Measurements from ENCODE around the gene RAB26.
A peak's percentile ranks its signal among the peaks of the same experiment; 100 is the strongest.

The RAB26 gene

DNA sequence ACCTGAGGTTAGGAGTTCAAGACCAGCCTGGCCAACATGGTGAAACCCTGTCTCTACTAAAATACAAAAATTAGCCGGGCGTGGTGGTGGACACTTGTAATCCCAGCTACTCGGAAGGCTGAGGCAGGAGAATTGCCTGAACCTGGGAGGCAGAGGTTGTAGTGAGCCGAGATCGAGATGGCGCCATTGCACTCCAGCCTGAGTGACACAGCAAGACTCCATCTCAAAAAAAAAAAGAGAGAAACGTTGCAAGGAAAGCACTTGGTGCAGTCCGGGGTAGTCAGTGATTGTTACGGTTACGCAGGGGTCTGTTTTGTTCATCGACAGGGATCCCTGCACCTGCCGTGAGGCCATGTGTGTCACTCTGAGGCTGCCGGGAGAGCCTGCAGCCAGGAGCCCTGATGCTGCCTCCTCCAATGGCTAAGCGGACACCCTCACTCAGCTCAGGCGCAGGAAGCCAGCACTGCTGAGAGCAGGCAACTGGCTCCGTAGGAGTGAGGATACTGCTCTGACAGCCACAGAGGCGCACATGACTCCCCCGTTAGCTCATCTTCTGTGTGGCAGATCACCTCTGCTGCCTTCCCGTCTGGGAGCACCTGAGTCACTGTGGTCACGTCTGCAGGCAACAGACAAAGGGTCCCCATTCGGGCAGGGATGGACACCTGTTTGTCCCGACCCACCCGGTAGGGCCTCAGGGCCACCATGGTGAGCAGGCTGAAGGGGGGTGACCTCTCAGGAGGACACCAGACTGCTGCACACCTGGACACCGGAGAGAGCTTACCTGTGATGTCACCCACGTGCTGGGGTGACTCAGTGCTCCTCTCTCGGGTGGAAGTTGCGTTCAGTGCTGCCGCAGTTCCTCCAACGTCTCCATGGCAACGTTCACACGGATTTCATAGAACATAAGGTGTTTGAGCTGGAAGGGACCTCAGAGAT is 5.2 kb upstream of the RAB26 start:
- H3K4me3 ChIP-seq (ENCODE audit: low read depth, low read length), result no peak overlapping the region

DNA sequence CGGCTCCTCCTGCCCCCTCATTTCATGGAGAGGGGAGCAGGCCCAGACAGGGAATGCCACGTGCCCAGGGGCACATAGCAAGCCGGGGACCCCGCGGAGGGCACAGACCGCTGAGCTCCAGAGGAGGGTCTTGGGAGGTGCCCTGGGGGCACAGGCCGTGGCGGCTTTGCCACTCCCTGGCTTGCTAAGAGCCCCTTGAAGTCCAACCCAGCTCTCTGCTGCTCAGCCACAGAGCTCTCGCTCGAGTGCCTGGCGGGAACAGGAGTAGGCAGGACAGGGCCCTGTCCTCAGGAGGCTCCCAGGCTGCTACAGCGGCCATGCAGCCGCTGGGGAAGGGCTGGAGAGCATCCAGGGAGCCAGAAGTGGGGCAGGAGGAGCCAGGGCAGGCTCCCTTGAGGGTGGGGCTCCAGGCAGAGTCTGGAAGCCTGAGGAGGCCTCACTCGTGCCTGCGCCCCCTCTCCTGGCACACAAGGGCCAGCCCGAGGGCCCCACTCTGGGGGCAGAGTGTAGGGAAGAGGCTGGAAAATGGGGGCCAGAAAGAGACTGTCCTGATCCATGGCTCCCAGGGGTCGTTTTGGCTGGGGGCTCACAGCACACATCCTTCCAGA is 4.4 kb upstream of the RAB26 start:
- H3K4me3 ChIP-seq (ENCODE audit: low read depth, low read length), result no peak overlapping the region

DNA sequence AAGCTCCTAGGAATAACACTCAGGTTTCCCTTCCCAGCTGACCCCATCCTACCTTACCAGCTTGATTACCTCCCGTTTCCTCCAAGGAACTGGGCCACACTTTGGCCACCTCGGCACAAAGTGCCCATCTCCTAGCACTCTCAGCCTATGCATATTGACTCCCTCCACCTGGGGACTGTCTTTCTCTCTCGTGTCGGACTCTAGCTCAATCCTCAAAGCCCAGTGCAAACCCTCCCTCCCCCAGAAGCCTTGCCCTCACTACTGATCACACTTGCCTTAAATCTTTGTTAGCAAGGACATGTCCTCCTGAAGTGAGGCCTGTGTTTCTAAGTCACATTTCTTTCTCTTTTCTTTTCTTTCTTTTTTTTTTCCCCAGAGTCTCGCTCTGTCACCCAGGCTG is 2.6 kb upstream of the RAB26 start:
- H3K4me3 ChIP-seq (ENCODE audit: low read depth, low read length), result no peak overlapping the region

DNA sequence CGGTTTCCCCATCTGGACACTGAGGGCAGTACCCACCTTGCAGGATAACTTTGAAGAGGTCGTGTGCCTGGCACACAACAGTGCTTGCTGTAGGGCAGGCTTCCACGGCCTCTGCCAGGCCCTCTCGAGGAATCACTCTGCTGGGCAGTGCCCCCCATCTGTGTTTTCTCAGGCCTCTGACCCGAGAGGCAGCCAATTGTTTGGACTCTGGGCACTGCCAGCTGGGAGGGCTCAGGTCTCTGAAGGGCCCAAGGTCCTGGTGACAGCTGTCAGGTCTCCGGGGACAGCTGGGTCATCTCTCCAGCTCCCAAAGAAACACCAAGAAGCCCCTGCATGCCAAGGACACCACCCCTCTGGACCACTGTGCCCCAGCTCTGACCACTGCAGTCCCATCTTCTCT is 1.0 kb upstream of the RAB26 start:
- H3K4me3 ChIP-seq (ENCODE audit: low read depth, low read length), result no peak overlapping the region

GRCh38 chr16:2148714-2149629 is 547 bp downstream of the RAB26 start:
- H3K4me3 ChIP-seq (ENCODE audit: low read depth, low read length), result peak overlapping the region; percentile 65

GRCh38 chr16:2149630-2150417 is 1.4 kb downstream of the RAB26 start:
- H3K4me3 ChIP-seq (ENCODE audit: low read depth, low read length), result peak overlapping the region; percentile 35

- no peak overlapping the region for H3K4me3 ChIP-seq (ENCODE audit: low read depth, low read length)
Observed at GRCh38 chr16:2150418-2151187, 2.2 kb downstream of the RAB26 start.

- no peak overlapping the region for H3K4me3 ChIP-seq (ENCODE audit: low read depth, low read length)
Observed at GRCh38 chr16:2151188-2152091, 3.0 kb downstream of the RAB26 start.

DNA sequence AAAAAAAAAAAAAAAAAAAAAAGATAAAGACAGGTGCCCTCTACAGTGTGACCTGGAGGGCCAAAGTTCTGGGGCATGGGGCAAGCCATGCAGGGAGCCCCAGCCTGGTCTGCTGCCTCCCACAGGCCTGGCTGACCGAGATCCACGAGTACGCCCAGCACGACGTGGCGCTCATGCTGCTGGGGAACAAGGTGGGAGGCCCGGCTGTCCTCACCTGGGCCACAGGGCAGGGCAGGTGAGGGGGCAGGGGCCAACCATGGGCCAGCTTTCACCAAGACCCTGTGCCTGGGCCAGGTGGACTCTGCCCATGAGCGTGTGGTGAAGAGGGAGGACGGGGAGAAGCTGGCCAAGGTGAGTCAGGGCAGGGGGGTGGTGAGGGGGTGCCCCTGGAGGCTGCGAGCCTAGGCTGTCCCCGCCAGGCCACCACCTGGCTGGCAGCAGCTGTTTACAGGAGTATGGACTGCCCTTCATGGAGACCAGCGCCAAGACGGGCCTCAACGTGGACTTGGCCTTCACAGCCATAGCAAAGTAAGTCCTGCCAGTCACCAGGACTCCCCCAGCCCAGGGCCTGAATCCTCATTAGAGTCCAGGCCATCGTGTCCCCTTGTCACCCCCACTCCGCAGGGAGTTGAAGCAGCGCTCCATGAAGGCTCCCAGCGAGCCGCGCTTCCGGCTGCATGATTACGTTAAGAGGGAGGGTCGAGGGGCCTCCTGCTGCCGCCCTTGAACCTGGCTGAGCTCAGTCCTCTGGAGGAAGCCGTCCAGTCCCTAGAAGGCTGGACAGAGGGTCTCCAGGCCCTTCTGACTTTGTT is 4.5 kb downstream of the RAB26 start:
- peak overlapping the region; percentile 99 for H3K4me3 ChIP-seq (ENCODE audit: low read depth, low read length)

DNA sequence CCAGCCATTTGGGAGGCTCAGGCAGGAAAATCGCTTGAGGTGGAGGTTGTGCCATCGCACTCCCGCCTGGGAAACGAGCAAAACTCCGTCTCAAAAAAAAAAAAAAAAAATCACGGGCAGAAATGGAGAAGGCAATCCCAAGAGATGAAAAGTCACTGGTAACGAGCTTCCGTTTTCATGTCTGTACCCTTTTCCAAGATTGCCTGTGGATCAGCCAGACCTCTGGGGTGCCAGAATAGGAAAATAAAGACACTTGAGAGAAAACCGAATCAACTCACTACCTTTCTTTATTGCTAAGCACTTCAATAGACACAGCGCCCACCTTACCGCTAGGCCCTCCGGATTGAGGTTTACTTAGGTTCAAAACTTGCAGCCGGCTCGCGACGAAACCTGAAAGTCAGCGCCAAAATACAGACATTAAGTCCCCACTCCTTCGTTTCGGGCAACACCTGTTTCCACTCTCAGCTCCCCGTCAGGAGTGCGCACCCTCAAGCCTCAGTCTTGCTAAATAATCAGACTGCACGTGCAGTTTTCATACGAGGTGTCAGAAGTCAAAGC is 6.2 kb downstream of the RAB26 start:
- H3K4me3 ChIP-seq (ENCODE audit: low read depth, low read length), result peak overlapping the region; percentile 99

GRCh38 chr16:2155091-2155950 is 6.9 kb downstream of the RAB26 start, which contains the start of gene TRAF7:
TSS of gene TRAF7 (plus strand) at chr16:2155782. CDS start at chr16:2163921, 8,139 bp downstream.
- H3K4me3 ChIP-seq (ENCODE audit: low read depth, low read length), result peak within 1 kb of the TSS; percentile 99

DNA sequence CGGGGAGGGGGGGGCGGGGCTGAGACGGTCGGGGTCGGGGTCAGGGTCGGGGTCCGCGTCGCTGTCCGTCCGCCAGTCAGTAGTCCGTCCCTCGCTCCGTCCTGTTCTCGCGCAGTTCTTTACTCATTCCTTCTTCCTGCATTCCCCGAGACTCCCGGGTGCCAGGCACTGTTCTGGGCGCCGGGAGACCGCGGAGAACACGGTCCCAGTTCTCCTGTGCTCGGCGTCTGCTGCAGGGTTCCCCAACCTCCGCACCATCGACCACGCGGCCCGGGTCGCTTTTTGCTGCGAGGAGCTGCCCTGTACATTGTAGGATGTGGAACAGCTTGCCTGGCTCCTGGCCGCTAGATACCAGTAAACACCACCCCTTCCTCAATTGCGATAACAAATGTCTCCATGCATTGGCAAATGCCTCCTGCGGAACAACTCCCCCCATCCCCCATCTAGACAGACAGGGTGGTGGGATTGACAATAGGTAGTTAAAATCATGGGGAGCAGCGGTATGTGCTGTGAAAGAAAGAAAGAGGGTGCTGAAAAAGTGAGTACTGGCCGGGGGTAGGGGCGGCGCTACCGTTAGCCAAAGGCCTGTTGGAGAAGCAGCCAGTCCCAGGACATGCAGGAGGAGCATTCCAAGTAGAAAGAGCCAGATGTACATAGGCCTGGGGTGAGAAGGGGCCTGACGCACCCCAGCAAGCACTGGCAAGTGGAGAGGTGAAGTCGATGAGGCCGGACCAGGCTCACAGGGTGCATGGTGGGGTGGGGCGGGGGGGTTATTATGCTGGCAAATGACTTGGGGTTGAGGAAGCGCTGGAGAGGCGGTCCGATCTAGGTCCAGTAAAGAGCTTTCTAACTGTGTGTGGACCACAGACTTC is 7.8 kb downstream of the RAB26 start:
- peak overlapping the region; percentile 91 for H3K4me3 ChIP-seq (ENCODE audit: low read depth, low read length)

- no peak overlapping the region for H3K4me3 ChIP-seq (ENCODE audit: low read depth, low read length)
Observed at GRCh38 chr16:2156849-2157224, 8.4 kb downstream of the RAB26 start.

GRCh38 chr16:2157480-2158261 is 9.2 kb downstream of the RAB26 start:
- no peak overlapping the region for H3K4me3 ChIP-seq (ENCODE audit: low read depth, low read length)

- H3K4me3 ChIP-seq (ENCODE audit: low read depth, low read length), result no peak overlapping the region
Observed at GRCh38 chr16:2158262-2158638, 9.8 kb downstream of the RAB26 start.
